ENCODE measurements around the gene WWOX.

GRCh38 chr16:79182616-79183015 is 1083.2 kb downstream of the WWOX start:
- TF ChIP-seq, protein P1, sequence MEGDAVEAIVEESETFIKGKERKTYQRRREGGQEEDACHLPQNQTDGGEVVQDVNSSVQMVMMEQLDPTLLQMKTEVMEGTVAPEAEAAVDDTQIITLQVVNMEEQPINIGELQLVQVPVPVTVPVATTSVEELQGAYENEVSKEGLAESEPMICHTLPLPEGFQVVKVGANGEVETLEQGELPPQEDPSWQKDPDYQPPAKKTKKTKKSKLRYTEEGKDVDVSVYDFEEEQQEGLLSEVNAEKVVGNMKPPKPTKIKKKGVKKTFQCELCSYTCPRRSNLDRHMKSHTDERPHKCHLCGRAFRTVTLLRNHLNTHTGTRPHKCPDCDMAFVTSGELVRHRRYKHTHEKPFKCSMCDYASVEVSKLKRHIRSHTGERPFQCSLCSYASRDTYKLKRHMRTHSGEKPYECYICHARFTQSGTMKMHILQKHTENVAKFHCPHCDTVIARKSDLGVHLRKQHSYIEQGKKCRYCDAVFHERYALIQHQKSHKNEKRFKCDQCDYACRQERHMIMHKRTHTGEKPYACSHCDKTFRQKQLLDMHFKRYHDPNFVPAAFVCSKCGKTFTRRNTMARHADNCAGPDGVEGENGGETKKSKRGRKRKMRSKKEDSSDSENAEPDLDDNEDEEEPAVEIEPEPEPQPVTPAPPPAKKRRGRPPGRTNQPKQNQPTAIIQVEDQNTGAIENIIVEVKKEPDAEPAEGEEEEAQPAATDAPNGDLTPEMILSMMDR (IDR thresholded peaks at IDR 0.05; ENCODE audit: poor library complexity): no peak
- TF ChIP-seq EZH2 (IDR thresholded peaks at IDR 0.05; ENCODE audit: borderline replicate concordance): no peak

Data from hepatocyte (in vitro differentiated cells).